HG02943 (cell line): ENCODE data around the gene NEK10.
A peak's percentile ranks its signal among the peaks of the same experiment; 100 is the strongest.

Experiments used
- ATAC-seq: cut with Tn5 transposase; IDR thresholded peaks from one replicate; pipeline ENCODE4 v1.9.1; 2021; ENCODE audit warnings: mild to moderate bottlenecking, low read depth, moderate library complexity; ENCODE audit not compliant: unreplicated experiment

Gene NEK10

GRCh38 chr3:27194861-27195483 is 174.2 kb downstream of the NEK10 start:
- no peak for ATAC-seq

- no peak for ATAC-seq
Measured at GRCh38 chr3:27193056-27193455, 176.1 kb downstream of the NEK10 start.

DNA sequence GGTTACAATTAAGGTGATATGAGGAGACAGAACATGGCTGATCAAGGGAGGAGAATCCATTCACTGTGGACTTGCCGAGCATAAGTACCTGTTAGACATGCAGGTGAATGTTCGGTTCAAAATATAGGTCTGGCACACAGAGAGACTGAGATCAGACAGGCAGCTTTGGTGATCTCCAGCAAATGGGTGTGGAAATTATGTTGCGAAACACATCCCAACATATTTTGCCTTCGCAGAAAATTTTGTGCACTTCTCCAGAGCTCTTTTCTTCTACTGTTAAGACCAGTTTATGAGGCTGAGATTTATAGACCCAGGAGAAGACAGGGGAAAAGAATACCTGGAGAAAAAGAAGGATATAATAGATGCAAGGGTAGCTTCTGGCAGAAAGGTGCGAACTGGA is 183.2 kb downstream of the NEK10 start:
- ATAC-seq = no peak

DNA sequence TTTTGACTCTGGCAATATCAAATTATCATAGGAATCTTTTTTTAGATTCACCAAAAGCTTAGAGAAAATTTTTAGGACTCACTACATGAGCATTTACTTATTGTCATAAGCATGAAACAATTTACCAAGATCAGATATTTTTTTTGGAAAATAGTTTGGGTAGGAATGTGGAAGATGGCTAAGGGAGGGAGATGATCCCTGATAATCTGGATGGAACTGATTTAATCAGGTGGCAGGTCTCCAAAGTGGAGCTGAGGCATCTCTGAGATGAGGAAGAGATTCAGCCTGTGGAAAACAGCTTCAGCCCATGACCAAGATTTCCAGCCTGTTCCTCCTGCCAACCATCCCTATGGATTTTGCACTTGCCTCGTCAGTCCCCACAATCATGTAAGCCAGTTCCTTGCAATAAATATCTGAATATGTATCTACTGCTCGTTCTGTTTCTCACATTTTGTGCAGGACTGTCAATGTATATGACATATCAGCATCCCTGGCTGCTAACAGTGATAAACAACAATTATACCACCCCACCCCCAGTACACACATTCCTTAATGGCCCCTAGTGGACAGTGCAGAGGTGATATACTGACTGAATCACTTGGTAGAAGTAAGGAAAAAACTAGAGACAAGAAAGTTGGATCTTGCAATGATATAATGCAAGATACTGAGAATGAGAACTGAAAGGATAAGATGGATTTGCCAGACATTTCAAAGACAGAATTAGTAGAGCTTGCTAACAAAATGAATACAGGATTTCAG is 183.8 kb downstream of the NEK10 start:
- no peak for ATAC-seq

GRCh38 chr3:27184261-27184660 is 184.9 kb downstream of the NEK10 start:
- ATAC-seq = no peak

- no peak for ATAC-seq
Measured at GRCh38 chr3:27176256-27176655, 192.9 kb downstream of the NEK10 start.

DNA sequence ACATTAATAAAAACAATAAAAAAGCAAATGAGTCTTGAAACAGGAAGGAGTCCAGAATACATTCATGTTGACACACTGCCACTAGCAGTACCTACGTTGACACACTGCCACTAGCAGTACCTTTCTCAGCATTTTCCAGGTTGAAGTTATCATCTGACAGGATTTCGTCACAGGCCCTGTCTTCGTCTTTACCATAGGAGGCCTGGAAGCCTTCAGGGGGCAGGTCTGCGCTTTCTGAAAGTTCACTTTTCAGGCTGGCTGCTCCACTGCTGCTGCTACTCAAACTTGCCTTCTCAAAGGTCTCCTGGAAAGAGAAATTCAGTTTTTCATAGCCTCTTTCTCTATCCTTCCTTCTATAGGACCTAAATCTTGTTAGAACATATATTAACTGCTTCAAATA is 194.7 kb downstream of the NEK10 start:
- ATAC-seq = no peak

- ATAC-seq = no peak
Measured at GRCh38 chr3:27171113-27171512, 198.1 kb downstream of the NEK10 start.

DNA sequence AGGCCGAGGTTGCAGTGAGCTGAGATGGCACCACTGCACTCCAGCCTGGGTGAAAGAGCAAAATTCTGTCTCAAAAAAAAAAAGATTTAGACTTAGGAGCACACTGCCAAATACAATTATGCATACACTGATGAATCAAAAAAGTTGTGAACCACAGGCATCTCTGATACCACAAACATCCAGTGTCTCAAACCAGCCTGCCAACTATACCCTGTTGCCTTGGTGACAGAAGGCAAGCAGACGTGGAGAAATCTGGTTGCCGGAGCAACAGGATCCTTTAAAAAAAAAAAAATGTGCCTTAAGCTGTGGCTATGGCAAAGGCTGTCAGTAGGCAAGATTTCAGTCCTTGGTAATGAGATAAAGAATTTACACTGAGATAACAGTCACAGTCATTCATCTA is 202.3 kb downstream of the NEK10 start:
- no peak for ATAC-seq

- ATAC-seq = no peak
Measured at GRCh38 chr3:27165321-27165721, 203.9 kb downstream of the NEK10 start.

DNA sequence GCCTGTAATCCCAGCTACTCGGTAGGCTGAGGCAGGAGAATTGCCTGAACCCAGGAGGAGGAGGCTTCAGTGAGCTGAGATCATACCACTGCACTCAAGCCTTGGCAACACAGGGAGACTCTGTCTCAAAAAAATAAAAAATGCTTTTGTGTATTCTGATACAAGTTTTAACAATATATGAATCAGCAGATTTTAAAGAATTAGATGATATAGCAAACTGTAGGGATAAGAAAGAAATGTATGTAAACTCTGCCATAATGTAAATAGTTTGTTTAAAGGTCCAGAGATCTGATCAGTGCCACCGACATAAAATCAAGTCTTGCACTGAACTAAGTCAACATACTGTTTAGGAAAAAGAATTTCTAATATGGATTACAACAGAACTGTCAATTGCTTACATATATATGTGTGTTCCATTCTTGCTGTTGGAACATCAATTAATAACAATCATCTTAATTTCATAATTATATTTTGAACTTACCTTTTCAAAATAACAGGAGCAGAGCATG is 208.3 kb downstream of the NEK10 start:
- no peak for ATAC-seq

- ATAC-seq = no peak
Measured at GRCh38 chr3:27160146-27160545, 209.0 kb downstream of the NEK10 start.

DNA sequence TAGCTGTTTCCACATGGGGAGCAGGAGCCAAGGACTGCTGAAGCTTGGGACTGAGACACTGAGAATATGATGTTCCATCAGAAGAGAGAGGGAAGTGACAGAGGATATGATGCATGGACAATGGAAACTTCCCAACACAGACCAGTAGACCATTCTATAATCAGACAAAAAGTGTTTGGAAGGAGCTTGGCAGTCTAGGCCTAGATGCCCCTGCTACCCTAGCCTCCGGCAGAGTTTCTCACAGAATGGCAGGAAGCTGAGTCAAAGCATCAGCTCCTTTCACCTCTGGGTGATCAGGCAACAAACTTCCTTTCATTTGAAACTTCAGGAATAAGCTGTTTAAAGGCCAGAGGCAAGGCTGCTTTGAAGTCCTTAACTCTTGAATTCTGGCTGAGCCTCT is 222.0 kb downstream of the NEK10 start:
- ATAC-seq = no peak

DNA sequence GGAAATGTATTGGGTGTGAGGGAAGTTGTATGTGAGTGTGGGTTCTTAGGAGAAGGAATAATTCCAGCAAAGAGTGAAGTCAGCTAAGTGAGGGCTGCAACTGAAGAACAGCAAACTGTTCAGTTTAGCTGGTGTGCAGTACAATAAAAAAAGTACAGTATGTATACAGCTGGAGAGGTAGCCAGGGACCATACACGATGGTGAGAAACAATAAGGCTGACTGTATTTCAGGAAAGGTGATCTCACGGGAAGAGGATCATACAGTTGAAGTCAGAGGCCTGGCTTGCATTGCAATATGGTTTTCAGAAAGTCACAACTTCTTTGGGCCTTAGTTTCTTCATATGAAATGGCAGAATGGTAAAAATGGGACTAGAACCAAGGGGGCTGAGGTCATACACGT is 222.4 kb downstream of the NEK10 start:
- ATAC-seq = no peak

DNA sequence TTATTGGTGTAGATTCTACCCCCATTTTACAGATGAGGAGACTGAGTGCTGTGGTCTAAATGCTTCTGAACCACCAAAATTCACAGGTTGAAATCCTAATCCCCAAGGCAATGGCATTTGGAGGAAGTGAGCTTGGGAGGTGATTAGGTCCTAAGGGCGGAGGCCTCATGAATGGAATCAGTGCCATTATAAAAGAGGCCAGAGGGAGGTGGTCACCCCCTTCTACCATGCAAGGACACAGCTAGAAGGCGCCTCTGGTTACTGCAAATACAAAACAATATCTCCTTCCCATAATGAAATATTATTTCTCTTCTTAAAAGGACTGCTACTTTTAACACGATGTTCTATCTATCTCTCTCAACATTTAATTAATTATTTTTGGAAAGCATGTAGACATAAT is 223.5 kb downstream of the NEK10 start:
- ATAC-seq = no peak

- no peak for ATAC-seq
Measured at GRCh38 chr3:27141668-27142067, 227.5 kb downstream of the NEK10 start.

GRCh38 chr3:27138562-27138961 is 230.6 kb downstream of the NEK10 start:
- ATAC-seq = no peak

- no peak for ATAC-seq
Measured at GRCh38 chr3:27138005-27138404, 231.2 kb downstream of the NEK10 start.

DNA sequence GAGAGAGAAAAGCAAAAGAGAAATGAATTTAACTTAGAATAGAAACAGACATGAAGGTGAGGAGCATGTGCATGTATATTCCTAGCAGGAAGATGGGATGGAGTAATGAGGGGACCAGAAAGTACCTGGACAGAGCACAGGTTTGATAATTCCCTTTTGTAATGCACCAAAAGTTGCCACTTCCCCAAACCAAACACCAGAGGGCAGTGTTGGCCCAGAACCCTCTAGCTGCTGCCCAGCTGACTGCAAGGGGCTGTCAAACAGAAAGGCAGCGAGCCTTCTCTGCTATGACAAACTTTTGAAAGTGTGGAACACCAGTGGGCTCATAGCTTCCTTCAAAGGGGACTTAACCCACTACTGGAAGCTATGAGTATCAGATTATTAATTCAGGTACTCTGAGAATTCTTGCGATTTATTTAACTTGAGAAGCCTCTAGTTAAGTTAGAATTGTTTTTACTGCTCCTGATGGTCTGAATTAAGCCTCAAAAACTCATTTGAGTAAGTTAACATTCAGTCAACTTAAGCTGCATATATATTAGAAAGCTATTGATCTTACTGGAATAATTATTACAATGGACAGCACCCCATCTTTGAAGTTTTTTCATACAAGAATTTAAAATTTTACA is 234.9 kb downstream of the NEK10 start:
- peak; percentile 89 for ATAC-seq

GRCh38 chr3:27133060-27133459 is 236.1 kb downstream of the NEK10 start:
- ATAC-seq = no peak

DNA sequence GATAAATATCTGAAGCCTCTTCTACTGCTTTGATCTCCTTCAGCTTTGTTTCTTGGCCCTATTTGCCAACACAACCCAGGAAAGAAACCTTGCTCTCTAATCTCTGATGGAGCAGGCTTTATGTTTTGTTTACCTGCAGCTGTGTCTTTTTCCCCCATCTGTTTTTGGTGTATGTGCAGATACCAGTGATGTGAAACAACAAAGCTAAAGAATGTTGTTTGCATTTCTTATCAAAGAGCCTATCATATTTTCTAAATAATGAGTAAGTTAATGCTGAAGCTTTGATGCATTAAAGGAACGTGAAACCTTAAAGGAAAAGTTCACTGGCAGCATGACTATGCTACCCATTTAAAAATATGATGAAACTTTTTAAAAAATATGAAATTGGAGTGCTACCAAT is 238.4 kb downstream of the NEK10 start:
- ATAC-seq = no peak

- no peak for ATAC-seq
Measured at GRCh38 chr3:27127879-27128278, 241.3 kb downstream of the NEK10 start.
